Adipocyte (in vitro differentiated cells): ENCODE data around the gene POLR3A.
"Not testable (repeated sequence)": the region's sequence is repeated elsewhere in the genome, so short reads cannot be mapped to it uniquely, and the experiment has no call there.

ENCODE experiments used
- DNase-seq: peaks from one replicate; pipeline ENCODE4 v3.0.0-alpha.2; 2015; ENCODE audit warnings: low read depth
- H3K27me3 ChIP-seq: replicated peaks from 2 replicates; pipeline ENCODE4 v1.7.0; 2013; ENCODE audit warnings: mild to moderate bottlenecking, low read length, moderate library complexity; ENCODE audit not compliant: control insufficient read depth, insufficient read depth
- H3K36me3 ChIP-seq: 2 replicates; pipeline ENCODE4 v1.7.0; 2013; ENCODE audit warnings: low read length, mild to moderate bottlenecking, moderate library complexity; ENCODE audit not compliant: control insufficient read depth, insufficient read depth, severe bottlenecking
- H3K4me1 ChIP-seq: 2 replicates; pipeline ENCODE4 v1.7.0; 2013; ENCODE audit warnings: mild to moderate bottlenecking, low read length, moderate library complexity; ENCODE audit not compliant: control insufficient read depth, insufficient read depth
- H3K4me3 ChIP-seq: 2 replicates; pipeline ENCODE4 v1.7.0; 2013; ENCODE audit warnings: mild to moderate bottlenecking, low read length, moderate library complexity
- H3K9ac ChIP-seq: 2 replicates; pipeline ENCODE4 v1.7.0; 2013; ENCODE audit warnings: mild to moderate bottlenecking, low read length, moderate library complexity
- H3K9me3 ChIP-seq: 2 replicates; pipeline ENCODE4 v1.7.0; 2013; ENCODE audit warnings: mild to moderate bottlenecking, low read length, moderate library complexity; ENCODE audit not compliant: control insufficient read depth

POLR3A gene

DNA sequence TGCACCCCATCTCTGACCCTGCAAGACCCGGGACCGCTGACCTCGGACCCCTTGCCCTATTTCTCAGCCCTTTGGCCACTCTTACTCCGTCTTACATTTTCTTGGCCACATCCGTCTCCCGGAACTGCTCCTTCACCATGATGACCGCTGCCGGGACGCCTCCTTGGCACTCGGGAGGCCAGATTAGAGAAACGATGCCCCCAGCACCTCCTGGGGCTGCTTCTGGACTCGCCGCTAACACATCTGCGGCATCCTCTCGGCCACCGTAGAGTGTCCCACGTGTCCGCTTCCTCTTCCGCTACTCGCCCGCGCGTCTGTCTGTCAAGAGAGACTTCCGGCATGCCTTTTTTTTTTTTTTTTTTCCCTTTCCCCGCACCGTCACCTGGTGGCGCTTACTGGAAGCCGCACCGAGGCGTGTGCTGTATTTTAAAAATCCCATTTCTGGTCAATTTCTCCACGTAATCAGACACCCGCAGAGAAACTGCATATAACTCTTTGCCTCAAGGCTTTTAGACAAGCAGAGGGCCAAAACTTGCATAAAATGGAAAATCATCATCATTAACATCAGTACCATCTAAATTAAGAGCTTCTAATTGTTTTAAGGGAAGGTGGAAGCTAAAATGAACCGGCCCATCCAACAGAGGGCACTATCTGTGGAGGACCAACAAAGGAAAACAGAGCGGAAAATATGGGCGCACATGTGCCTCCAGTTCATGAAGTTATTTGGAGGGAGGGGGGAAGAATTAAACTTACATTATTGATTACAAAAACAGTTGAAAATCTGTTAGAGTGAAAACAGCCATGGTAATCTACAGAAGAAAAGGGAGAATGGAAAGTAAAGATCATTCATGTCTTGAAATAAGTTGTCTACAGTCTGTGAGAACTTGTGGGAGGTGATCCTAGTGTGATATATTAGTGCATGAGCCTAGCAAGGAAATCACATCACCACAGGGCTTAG lies at the start of gene POLR3A:
POLR3A (minus strand) TSS at position 247 of the 958 bp plus-strand sequence; CDS start at position 139, 108 bp downstream.
- DNase-seq: peak; percentile 98
- peaks cover 17% of the 10 kb centered on the region for H3K4me1 ChIP-seq
- H3K4me3 ChIP-seq: peak within 1 kb of the TSS; percentile 99
- H3K9me3 ChIP-seq: no peaks in the 10 kb centered on the region
- H3K9ac ChIP-seq: peak within 1 kb of the TSS; percentile 97
- H3K36me3 ChIP-seq: peaks cover 14% of the 10 kb centered on the region
- no peaks in the 10 kb centered on the region for H3K27me3 ChIP-seq

GRCh38 chr10:78078539-78079330 lies 49.4 kb upstream of the POLR3A start:
- Histone ChIP-seq H3K4me3 (no peak overlapping the region), H3K4me1 (no peaks in the 10 kb centered on the region), H3K9ac (no peak overlapping the region), H3K36me3 (no peaks in the 10 kb centered on the region), H3K9me3 (no peaks in the 10 kb centered on the region), H3K27me3 (peaks cover 4% of the 10 kb centered on the region)
- no peak for DNase-seq

GRCh38 chr10:78075806-78076205 lies 46.5 kb upstream of the POLR3A start:
- H3K27me3 ChIP-seq, H3K9me3 ChIP-seq, H3K9ac ChIP-seq, H3K36me3 ChIP-seq, DNase-seq, H3K4me1 ChIP-seq, H3K4me3 ChIP-seq: not testable (repeated sequence)

DNA sequence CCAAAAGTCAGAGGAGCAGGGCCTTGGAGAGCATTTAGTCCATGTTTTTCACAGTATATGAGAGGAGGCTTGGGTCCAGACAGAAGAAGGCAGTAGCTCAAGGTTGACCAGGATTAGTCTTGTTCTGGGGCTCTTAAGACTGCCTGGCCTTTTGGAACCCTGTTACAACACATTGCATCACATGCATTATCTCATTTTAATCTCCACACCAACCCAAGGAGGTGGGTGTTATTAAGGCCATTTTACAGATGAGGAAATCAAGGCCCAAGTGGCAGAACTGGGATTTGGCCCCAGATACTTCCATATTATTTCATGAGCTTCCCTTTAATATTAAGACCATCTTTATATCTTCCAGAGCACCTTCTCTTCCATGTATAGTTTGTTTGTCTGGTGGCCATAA lies 43.2 kb upstream of the POLR3A start:
- no peak for DNase-seq
- no peak overlapping the region for H3K4me3 ChIP-seq

DNA sequence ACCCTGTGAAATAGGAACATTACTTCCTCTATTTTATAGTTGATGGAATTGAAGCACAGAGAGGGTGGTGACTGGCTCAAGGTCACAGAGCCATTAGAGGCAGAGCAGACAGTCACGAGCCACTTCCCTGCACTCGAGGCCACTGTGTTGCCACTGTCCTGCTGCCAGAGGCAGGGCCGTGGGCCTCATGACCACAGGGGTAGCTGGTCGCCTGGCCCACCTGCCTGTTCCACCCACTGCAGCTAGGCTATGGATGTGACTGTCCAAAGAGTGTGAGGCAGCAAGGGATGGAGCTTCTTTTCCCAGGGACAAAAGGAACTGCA lies 42.5 kb upstream of the POLR3A start:
- H3K36me3 ChIP-seq: no peaks in the 10 kb centered on the region
- peaks cover 2% of the 10 kb centered on the region for H3K4me1 ChIP-seq
- no peak overlapping the region for H3K4me3 ChIP-seq
- H3K9ac ChIP-seq: no peak overlapping the region
- no peaks in the 10 kb centered on the region for H3K27me3 ChIP-seq
- H3K9me3 ChIP-seq: no peaks in the 10 kb centered on the region
- no peak for DNase-seq

More for the DNA sequence above, 43.2 kb upstream of the POLR3A start:
- no peaks in the 10 kb centered on the region for H3K9me3 ChIP-seq
- no peaks in the 10 kb centered on the region for H3K36me3 ChIP-seq
- no peaks in the 10 kb centered on the region for H3K4me1 ChIP-seq
- H3K27me3 ChIP-seq: no peaks in the 10 kb centered on the region
- H3K9ac ChIP-seq: no peak overlapping the region

- Histone ChIP-seq H3K4me3 (no peak overlapping the region), H3K36me3 (no peaks in the 10 kb centered on the region), H3K4me1 (peaks cover 7% of the 10 kb centered on the region)
Observed at GRCh38 chr10:78071140-78071856, 42.0 kb upstream of the POLR3A start.

DNA sequence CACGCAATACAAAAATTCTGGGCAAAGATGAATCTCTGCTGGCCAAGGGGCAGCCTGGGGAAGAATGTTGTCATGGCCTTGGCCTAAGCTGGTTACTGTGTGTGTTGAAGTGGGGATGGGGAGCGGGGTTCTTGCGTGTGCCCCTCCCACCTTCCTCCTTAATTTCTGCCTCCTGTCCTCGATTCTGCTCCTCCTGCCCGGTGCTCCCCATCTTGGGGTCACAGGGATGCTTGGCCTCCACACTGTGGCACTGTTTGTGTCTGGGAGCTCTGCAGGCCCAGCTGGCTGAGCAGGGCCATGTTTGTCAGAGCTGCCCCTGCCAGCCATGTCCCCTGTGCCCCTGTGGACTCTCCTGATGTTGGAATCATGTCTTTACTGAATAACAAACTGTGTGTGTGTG lies 41.4 kb upstream of the POLR3A start:
- no peak overlapping the region for H3K4me3 ChIP-seq
- no peaks in the 10 kb centered on the region for H3K36me3 ChIP-seq
- no peak overlapping the region for H3K9ac ChIP-seq
- H3K9me3 ChIP-seq: no peaks in the 10 kb centered on the region
- H3K4me1 ChIP-seq: peaks cover 10% of the 10 kb centered on the region
- H3K27me3 ChIP-seq: no peaks in the 10 kb centered on the region
- DNase-seq: no peak

More at GRCh38 chr10:78071140-78071856, 42.0 kb upstream of the POLR3A start:
- no peak for DNase-seq
- Histone ChIP-seq H3K9ac (no peak overlapping the region), H3K9me3 (no peaks in the 10 kb centered on the region), H3K27me3 (no peaks in the 10 kb centered on the region)

DNA sequence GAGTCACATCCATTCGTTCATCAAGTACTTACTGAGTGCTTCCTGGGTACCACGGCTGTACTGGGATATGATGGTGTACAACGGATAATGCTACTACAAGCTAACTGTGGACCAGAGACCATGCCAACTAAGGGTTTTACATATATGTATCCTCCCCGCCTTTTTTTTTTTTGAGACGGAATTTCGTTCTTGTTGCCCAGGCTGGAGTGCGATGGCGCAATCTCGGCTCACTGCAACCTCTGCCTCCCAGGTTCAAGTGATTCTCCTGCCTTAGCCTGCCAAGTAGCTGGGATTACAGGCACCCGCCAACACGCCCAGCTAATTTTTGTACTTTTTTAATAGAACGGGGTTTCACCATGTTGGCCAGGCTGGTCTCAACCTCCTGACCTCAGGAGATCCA lies 40.7 kb upstream of the POLR3A start:
- not testable (repeated sequence) for H3K9ac ChIP-seq, DNase-seq, H3K4me3 ChIP-seq, H3K27me3 ChIP-seq, H3K36me3 ChIP-seq, H3K9me3 ChIP-seq
- H3K4me1 ChIP-seq: peaks cover 10% of the 10 kb centered on the region

- no peak overlapping the region for H3K4me3 ChIP-seq
- no peaks in the 10 kb centered on the region for H3K27me3 ChIP-seq
- H3K9ac ChIP-seq: no peak overlapping the region
- H3K36me3 ChIP-seq: no peaks in the 10 kb centered on the region
- no peaks in the 10 kb centered on the region for H3K9me3 ChIP-seq
- no peak for DNase-seq
- peaks cover 10% of the 10 kb centered on the region for H3K4me1 ChIP-seq
Observed at GRCh38 chr10:78069151-78069550, 39.8 kb upstream of the POLR3A start.

GRCh38 chr10:78066728-78067430 lies 37.6 kb upstream of the POLR3A start:
- Histone ChIP-seq H3K4me3 (no peak overlapping the region), H3K9me3 (no peaks in the 10 kb centered on the region), H3K4me1 (peaks cover 10% of the 10 kb centered on the region), H3K27me3 (no peaks in the 10 kb centered on the region), H3K36me3 (no peaks in the 10 kb centered on the region), H3K9ac (no peak overlapping the region)
- DNase-seq: no peak
